NT2/D1 (cell line): ENCODE measurements around the gene OGDHL.

Source experiments
- DNase-seq: peaks from one replicate; pipeline ENCODE4 v3.0.0-alpha.2; 2011; ENCODE audit warnings: low read depth, low spot score
- H3K27me3 ChIP-seq: 2 replicates; pipeline ENCODE4 v1.6.0; 2011; ENCODE audit warnings: mild to moderate bottlenecking; ENCODE audit not compliant: insufficient read length, insufficient read depth
- H3K36me3 ChIP-seq: 2 replicates; pipeline ENCODE4 v1.6.1; 2011; ENCODE audit warnings: mild to moderate bottlenecking, low read length, mixed read lengths; ENCODE audit not compliant: insufficient read depth, insufficient read length
- H3K4me1 ChIP-seq: 2 replicates; pipeline ENCODE4 v1.5.1; 2011; ENCODE audit not compliant: insufficient read depth, insufficient read length
- H3K4me3 ChIP-seq: 2 replicates; pipeline ENCODE4 v1.5.1; 2011; ENCODE audit warnings: low read depth; ENCODE audit not compliant: insufficient read length
- H3K9ac ChIP-seq: 2 replicates; pipeline ENCODE4 v1.6.0; 2011; ENCODE audit warnings: low read depth; ENCODE audit not compliant: insufficient read length
- H3K9me3 ChIP-seq: 2 replicates; pipeline ENCODE4 v1.5.1; 2011; ENCODE audit warnings: mild to moderate bottlenecking, low read length; ENCODE audit not compliant: insufficient read depth
- SUZ12 ChIP-seq: IDR thresholded peaks from 2 replicates; pipeline ENCODE4 v1.6.1; 2011; ENCODE audit not compliant: insufficient read length, insufficient read depth; ENCODE audit errors: extremely low read depth
- YY1 ChIP-seq: IDR thresholded peaks from 2 replicates; pipeline ENCODE4 v1.6.1; 2011; ENCODE audit not compliant: insufficient read length, insufficient read depth
- ZNF274 ChIP-seq: IDR thresholded peaks from 2 replicates; pipeline ENCODE4 v1.6.1; 2011; ENCODE audit warnings: mild to moderate bottlenecking, low read depth, low read length

OGDHL gene

GRCh38 chr10:49744091-49744685, 17.9 kb downstream of the OGDHL start:
- no peak overlapping the region for H3K9ac ChIP-seq
- peaks cover 25% of the 10 kb centered on the region for H3K36me3 ChIP-seq
- H3K27me3 ChIP-seq, result no peaks in the 10 kb centered on the region
- no peak overlapping the region for H3K4me3 ChIP-seq
- no peaks in the 10 kb centered on the region for H3K9me3 ChIP-seq
- no peaks in the 10 kb centered on the region for H3K4me1 ChIP-seq
- DNase-seq, result no peak
- no peak for TF ChIP-seq YY1
- TF ChIP-seq SUZ12, result no peak
- no peak for TF ChIP-seq ZNF274

GRCh38 chr10:49743464-49744075, 18.6 kb downstream of the OGDHL start:
- Histone ChIP-seq H3K9ac (no peak overlapping the region), H3K9me3 (no peaks in the 10 kb centered on the region), H3K4me3 (no peak overlapping the region), H3K4me1 (no peaks in the 10 kb centered on the region), H3K27me3 (no peaks in the 10 kb centered on the region), H3K36me3 (peaks cover 25% of the 10 kb centered on the region)
- no peak for DNase-seq
- TF ChIP-seq SUZ12 (no peak), YY1 (no peak), ZNF274 (no peak)

GRCh38 chr10:49742683-49743463, 19.2 kb downstream of the OGDHL start:
- H3K36me3 ChIP-seq, result peaks cover 25% of the 10 kb centered on the region
- H3K27me3 ChIP-seq, result no peaks in the 10 kb centered on the region
- H3K9ac ChIP-seq, result no peak overlapping the region
- no peak for DNase-seq
- no peaks in the 10 kb centered on the region for H3K9me3 ChIP-seq
- no peak for TF ChIP-seq SUZ12
- H3K4me3 ChIP-seq, result no peak overlapping the region
- no peaks in the 10 kb centered on the region for H3K4me1 ChIP-seq

- no peak overlapping the region for H3K4me3 ChIP-seq
- no peaks in the 10 kb centered on the region for H3K27me3 ChIP-seq
- no peak overlapping the region for H3K9ac ChIP-seq
- no peak for DNase-seq
- no peaks in the 10 kb centered on the region for H3K4me1 ChIP-seq
- H3K9me3 ChIP-seq, result no peaks in the 10 kb centered on the region
- peaks cover 22% of the 10 kb centered on the region for H3K36me3 ChIP-seq
- TF ChIP-seq SUZ12 (no peak), YY1 (no peak), ZNF274 (no peak)
Measured at GRCh38 chr10:49741108-49741995, 20.8 kb downstream of the OGDHL start.

DNA sequence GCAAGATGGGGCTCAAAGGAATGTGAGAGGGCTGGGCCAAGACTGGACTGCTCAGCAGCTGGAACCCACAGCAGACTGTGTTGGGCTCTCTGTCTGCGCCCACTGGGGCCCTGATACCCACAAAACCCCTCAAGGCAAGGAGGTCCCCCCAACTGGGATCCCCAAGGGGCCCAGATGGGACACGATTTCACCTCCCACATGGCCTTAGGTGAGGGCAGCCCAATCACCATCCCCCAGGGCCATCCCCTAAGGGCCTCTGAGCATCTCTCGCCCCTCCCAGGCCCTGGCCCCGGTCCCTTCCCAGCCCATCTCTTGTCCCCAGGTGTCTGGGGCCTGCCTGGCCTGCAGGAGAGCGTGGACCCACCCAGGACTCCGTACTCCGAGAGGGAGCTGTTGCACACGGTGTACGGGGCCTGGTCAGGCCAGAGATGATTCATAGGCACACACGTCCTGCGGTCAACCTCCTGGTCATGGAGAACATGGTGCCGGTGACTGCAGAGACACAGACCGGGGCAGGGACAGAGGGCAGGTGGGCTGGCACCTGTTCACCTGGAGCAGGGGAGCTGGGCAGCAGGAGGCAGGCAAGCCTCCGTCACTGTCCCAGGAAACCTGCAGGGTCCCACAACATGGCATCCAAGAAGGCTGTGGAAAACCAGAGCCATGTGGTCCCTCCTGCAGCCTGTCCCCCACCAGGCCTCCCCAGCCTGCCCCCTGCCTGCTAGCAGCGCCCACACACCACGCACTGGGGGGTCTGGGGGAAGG, 21.6 kb downstream of the OGDHL start:
- TF ChIP-seq SUZ12 (no peak), ZNF274 (no peak), YY1 (no peak)
- no peak for DNase-seq
- peaks cover 22% of the 10 kb centered on the region for H3K36me3 ChIP-seq

GRCh38 chr10:49739426-49739825, 22.7 kb downstream of the OGDHL start:
- DNase-seq, result no peak
- peaks cover 22% of the 10 kb centered on the region for H3K36me3 ChIP-seq
- H3K4me3 ChIP-seq, result no peak overlapping the region
- H3K9me3 ChIP-seq, result no peaks in the 10 kb centered on the region
- no peaks in the 10 kb centered on the region for H3K4me1 ChIP-seq
- no peaks in the 10 kb centered on the region for H3K27me3 ChIP-seq
- no peak overlapping the region for H3K9ac ChIP-seq
- TF ChIP-seq SUZ12 (no peak), YY1 (no peak), ZNF274 (no peak)

More for the DNA sequence above, 21.6 kb downstream of the OGDHL start:
- Histone ChIP-seq H3K9ac (no peak overlapping the region), H3K9me3 (no peaks in the 10 kb centered on the region), H3K27me3 (no peaks in the 10 kb centered on the region), H3K4me1 (no peaks in the 10 kb centered on the region), H3K4me3 (no peak overlapping the region)
